ENCODE data around the gene KCNAB2.

KCNAB2 gene

DNA sequence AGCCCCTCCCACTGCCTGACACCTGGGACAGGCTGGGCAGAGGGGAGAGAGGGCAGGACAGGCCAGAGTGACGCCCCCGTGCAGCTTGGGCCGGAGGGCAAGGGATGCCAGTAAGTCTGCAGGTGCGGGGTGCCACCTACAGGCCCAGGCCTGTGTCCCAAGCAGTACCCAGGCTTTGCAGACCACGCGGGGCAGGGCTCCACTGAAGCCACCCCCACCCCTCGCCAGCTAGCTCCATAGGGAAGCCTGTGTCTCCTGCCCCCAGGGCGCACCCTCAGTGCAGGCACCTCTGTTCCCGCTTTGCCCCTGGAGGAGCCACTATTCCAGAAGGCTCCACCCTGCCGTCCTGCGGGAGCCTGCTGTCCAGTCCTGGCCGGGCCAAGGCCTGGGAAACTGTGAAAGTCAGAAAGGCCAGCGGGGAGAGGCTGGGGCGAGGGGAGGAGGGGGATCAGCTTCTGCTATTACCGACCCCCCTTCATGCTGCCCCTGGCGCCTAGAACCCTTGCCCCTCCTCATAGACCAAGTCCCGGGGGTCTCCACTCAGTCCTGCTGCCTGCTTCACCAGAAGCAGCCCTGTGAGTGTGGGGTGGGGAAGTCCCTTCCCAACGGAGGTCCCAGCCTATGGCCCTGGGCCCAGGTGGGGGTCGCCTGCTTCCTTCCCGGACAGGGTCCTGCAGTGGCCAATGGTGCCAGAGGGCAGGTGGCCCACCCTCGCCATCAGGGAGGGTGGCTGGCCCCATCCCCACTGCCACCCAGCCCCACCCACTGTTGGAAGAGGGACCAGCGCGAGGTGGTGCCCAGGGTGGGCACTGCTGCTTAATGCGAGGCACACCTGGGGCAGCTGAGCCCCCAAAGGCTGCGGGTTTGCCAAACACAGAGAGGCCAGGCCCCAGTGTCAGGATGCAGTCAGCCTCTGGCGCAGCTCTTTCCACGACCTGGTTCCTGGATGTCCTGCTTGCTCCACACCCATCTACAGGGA is 54.4 kb downstream of the KCNAB2 start:
- DNase-seq: no peak

DNA sequence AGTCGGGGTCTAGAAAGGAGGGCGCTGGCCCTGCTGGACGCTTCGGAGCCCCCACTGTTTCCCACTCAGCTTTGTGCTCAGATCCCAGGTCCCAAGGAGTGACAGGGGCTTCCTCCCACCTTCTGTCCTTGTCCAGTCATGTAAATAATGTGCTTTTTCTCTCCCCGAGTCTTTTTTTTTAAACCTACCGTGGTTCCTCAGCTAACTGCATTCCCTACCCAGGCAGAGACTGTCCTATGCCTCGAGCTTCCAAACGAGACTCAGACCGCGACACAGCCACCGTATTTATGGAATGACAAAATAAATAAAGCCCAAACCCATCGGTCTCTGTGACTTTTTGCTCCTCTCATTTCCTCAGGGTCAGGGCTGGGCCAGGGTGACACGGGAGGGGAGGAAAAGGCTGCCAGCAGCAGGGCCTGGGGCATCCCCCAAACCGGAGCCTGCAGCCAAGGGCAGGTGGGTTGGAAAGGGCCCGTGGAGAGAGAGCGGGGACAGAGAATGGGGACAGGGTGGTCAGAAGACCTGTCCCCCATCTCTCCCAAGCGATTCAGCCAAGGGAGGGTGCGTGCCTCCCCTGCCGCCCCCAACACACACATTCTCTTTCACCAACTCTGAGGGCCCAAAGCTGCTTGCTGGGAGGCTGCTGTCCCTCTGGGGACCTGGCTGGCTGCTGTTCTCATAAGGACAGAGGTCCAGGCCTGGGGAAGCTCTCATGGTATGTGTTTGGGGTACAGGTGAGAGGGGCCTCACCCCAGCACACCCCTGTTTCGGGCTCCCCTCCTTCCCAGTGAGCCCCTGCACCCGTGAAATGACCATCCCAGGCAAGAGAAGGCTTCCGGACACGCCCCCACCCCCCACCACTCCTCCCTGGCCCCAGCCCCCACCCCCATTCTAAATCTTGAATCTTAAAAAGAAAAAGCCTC is 55.4 kb downstream of the KCNAB2 start:
- DNase-seq: no peak

DNA sequence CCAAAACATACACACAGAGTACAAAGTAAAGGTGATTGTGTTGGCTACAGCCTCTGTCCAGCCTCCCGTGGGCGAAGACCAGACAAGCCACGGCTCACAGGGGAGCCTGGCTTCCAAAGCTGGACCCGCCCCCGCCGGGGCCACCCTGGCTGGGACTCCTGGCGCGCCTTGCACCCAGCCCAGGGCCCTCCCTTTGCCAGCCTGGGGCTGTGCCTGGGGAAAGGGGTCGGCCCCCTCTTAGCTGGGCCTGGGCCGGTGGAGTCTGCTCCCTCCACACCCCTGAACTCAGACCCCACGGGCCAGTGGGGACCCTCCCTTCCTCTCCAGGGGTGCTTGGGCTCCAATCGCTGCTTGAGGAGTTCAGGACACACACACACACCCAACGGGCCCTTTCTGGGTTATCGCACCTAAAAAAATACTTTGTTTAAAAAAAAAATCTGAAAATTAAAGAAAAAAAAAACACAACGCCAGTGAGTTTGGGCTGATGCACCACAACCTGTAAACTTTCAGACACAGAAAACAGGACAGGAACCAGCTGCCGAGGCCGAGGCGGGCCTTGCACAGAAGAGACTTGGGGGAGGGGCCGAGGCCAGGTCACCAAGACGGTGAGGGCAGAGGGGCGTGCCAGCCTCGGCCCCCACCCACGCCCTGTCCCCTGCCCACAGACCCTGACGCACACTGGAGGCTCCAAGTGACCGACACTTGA is 56.3 kb downstream of the KCNAB2 start:
- DNase-seq: no peak

DNA sequence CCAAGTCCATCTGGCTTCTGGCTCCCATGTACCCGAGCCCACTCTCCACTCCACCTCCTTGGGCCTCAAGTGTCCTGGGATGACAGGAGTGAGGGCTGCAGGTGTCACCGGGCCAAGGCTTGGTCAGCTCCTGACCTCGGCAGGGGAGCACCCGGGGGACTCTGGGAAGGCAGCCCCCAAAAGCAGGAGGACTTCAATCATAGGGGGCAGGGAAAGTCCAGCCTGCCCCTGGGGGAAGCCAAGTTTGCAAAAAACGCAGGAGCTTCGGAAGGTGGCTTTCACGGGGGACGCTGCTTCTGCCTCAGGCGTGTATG is 56.8 kb downstream of the KCNAB2 start:
- DNase-seq: no peak

DNA sequence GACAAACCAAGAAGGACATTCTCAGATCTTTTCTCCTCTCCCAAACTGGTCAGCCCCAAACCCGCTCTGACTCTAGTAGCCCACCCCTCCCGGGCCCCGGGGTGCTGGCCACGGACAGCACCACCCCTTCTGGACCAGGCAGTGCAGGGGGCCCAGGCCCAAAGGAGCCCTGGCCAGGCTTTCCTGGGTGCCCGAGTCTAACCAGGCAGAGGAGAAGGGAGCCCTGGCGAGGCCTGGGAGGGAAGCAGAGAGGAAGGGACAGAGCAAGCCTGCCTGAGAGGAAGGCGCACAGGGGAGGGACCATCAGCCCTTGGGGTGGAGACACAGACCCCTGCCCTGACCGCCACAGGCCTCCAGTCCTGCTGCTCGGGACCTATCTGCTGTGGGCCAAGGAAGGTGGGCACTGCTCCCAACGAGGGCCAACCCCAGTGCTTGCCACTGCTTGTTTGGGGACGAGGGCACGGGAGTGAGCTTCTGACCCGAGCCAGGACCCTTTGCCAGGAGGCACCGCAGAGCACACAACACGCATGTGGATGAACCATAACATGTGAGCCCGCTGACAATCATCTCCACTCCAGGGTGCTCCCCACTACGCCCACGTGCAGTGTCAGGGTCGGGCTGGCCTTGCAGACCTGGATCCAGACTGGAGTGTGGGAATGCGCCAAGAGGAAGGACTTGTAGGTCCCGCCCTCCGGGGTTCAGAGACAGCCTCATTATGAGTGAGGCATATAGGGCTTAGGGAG is 57.6 kb downstream of the KCNAB2 start:
- no peak for DNase-seq

DNA sequence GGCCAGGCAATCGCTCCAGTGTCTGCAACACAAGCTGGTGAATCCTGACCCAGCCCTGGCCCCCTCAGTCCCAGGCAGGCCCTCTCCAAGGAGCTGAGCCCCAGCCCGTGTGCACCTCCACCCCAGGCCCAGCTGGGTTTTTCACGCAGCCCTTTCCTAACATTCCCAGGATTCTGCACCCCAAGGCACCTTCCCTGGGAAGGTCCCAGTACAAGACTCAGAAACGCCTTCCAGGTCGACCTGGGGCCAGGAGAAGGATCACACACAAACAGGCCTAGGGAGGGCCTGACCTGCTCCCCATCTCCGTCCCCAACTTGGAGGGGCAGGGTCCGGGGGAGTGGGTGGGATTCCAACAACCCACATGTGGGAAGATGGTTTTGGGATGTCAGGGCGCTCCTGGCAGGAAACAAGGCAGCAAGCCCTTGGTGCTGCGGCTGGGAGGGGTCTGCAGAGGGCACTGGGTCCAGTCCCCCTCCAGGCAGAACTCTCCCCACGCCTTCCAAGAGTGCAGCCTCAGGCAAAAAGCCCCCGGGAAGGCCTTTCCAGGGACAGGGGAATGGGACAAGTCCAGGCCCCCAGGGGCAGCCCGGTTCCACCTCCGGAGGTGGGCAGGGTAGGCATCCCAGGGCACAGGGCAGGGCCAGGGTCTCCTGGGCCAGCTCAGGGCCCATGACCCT is 58.3 kb downstream of the KCNAB2 start:
- no peak for DNase-seq

DNA sequence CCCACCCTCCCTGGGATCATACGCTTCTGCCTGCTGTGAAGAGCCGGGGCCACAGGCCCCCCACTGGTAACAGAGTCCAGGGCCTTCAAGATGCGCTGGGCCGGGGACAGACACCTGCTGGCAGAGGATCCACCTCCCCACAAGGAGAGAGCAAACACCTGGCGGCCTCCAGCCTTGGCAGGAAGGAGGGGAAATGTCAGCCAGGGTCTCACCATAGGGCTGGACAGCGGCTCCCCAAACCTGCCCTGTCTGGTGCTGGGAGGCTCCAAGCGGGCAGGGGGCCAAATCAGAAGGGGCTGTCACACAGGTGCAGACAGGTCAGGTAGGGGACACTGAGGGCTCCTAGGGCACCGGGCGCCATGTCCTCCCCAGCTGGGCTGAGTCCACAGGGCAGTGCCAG is 58.9 kb downstream of the KCNAB2 start:
- no peak for DNase-seq

DNA sequence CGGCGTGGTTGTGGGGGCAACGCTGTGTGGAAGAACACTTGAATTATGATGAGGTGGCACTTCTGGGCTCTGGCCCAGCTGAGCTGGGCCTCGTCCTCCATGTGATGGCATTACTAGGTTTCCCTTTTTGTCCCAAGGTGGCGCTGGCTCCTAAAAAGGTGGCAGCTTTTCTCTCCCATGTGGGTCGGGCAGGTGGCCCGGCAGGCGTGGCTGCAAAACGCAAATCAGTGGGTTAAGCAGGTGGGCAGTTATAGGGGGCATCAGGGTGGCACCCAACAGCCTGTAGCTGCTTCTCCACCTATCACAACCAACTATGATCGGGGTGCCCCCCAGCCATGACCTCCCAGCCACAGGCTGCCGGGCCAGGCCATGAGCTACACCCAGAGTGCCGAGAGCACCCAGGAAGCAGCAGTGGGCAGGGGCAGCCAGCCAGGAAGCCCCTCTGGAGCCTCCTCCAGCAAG is 59.6 kb downstream of the KCNAB2 start:
- DNase-seq: no peak

DNA sequence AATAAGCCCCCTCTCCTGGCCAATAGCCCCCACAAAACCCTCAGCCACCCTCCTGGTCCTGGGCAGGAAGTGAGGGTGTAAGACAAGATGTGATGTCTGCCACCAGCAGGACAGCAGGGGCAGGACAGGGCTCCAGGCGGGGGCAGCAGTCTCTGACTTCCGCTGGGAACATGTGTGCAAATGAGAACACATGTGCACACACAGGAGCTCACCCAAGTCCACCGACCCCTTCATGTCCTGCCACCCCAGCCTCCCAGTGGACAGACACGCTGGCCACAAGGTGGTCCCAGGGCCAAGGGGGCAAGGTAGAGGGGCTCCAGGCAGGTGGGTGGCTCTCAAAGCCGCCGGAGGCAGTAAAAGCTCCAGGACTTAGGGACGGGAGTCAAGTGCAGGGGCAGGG is 60.1 kb downstream of the KCNAB2 start:
- no peak for DNase-seq

DNA sequence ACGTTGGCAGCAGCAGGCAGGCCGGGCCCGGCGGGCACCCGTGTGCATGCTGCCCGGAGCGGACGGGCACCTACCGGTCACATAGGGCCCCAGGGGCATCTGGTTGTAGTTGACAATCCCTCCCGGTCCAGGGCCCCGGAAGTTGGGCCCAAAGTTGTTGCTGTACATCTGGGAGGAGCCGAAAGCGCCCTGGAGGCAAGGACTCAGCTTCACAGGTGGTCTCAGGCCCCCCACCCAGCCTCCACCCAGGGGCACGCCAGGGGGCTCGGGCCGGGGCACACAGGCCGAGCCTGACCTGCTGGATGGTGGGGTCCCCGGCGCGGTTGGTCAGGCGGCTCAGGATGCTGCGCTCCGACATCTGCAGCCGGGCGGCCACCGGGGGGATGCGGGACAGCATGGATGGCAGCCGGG is 60.6 kb downstream of the KCNAB2 start:
- DNase-seq: no peak

DNA sequence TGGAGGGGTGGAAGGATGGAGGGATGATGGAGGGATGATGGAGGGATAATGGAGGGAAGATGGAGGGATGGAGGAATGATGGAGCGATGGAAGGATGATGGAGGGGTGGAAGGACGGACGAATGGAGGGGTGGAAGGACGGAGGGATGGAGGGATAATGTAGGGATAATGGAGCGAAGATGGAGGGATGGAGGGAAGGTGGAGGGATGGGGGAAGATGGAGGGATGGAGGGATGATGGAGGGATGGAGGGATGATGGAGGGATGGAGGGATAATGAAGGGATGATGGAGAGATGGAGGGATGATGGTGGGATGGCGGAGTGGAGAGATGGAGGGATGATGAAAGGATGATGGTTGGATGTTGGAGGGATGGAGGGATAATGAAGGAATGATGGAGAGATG is 61.3 kb downstream of the KCNAB2 start:
- DNase-seq: no peak

DNA sequence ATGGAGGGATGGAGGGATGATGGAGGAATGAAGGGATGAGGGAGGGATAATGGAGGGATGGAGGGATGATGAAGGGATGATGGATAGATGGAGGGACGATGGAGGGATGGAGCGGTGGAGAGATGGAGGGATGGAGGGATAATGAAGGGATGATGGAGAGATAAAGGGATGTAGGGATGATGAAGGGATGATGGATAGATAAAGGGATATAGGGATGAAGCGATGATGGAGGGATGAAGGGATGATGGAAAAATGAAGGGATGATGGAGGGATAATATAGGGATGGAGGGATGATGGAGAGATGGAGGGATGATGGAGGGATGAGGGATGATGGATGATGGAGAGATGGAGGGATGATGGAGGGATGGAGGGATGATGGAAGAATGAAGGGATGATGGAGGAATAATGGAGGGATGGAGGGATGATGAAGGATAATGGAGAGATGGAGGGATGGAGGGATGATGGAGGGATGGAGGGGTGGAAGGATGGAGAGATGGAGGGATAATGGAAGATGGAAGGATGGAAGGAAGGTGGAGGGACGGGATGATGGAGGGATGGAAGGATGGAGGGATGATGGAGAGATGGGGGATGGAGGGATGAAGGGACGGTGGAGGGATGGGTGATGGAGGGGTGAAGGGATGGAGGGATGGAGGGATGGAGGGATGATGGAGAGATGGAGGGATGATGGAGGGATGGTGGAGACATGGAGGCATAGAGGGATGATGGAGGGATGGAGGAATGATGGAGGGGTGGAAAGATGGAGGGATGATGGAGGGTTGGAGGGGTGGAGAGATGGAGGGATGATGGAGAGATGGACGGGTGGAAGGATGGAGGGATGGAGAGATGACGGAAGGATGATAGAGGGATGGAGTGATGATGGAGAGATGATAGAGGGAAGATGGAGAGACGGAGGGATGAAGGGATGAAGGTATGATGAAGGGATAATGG is 62.0 kb downstream of the KCNAB2 start:
- no peak for DNase-seq

DNA sequence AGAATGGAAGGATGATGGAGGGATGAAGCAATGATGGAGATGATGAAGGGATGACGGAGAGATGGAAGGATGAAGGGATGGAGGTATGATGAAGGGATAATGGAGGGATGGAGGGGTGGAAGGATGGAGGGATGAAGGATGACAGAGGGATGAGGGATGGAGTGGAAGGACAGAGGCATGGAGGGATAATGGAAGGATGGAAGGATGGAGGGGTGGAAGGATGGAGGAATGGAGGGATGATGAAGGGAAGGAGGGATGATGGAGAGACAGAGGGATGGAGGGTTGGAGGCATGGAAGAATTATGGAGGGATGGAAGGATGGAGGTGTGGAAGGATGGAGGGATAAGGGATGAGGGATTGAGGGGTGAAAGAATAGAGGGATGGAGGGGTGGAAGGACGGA is 62.8 kb downstream of the KCNAB2 start:
- DNase-seq: no peak

DNA sequence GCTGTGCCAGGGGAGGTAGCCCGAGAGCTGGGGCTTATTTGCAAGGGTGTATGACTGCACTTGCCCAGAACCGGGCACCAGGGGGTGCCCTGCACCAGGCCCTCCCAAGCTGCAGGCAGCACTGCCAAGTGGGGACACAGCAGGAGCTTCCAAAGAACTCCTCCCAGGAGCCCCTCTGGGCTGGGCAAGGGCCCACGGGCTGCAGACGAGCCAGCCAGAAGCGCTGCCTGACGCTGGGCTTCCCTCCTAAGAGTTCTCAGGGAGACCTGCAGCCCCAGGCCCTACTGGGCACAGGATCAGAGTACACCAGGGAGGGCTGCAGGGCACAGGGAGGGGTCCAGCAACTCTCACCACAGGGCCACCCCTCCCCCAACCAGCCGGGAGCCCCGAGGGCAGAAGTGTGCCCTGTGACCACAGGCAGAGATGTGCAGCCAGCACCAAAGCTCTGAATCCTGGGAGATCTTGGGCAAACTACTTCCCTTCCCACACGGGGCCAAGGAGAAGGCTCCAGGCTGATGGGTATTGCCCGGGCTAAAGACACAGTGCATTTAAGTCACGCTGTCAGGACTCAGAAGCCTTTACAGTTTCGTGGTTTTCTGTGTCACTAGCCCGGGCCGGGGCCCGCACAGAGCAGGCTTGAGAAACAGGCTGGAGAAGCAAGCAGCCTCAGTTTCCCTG is 63.4 kb downstream of the KCNAB2 start:
- no peak for DNase-seq

DNA sequence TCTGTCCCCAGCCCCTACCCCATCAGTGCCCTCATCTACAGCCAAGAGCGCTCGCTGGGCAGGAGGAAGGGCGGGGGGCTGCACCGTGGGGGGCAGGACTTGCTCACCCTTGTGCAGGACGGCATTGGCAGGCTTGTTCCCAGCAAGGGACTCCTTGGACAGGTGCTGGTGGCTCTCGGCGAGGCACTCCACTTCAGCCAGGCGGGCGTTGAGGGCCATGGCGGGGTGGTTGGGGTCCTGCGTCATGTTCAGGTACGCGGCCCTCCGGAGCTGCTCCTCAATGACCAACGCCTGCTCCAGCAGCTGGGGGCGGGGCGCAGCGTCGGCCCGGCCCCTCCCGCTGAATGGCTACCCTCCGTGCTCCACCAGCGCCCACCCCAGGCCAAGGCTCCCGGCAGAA is 64.0 kb downstream of the KCNAB2 start:
- DNase-seq: no peak

DNA sequence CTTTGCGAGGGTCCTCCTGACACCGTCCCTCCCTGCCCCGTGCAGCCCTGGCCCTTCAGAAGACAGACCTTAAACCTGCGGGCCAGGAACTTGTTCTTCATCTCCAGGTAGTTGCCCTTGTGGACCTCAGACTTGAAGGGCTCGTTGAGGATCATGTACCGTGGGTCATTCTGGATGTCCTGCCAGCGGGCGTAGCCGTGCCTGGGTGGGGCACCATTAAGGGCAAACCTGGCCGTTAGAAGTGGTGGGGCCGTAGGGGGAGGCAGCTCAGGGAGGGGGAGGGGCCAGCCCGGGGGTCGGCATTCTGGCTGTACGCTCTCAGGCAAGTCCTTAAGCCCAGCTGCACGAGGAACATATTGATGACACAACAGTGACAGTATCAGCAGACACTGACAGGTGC is 64.6 kb downstream of the KCNAB2 start:
- DNase-seq: no peak

DNA sequence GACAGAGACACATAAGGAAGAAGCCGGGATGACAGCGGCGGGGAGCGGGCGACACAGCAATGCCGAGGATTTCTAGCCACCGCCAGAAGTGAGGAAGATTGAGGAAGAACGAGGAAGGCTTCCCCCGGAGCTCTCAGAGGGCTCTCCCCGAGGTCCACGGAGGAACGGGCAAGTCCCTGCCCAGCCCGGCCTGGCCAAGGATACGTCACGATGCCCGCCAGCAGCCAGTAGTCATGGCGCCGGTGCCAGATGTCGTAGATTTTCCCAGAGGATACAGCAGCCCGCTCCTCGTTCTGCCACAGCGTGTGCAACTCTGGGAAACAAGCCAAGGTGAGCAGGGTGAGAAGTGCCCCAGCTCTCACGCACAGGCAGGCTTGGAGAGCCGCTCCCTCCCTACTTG is 65.9 kb downstream of the KCNAB2 start:
- no peak for DNase-seq

DNA sequence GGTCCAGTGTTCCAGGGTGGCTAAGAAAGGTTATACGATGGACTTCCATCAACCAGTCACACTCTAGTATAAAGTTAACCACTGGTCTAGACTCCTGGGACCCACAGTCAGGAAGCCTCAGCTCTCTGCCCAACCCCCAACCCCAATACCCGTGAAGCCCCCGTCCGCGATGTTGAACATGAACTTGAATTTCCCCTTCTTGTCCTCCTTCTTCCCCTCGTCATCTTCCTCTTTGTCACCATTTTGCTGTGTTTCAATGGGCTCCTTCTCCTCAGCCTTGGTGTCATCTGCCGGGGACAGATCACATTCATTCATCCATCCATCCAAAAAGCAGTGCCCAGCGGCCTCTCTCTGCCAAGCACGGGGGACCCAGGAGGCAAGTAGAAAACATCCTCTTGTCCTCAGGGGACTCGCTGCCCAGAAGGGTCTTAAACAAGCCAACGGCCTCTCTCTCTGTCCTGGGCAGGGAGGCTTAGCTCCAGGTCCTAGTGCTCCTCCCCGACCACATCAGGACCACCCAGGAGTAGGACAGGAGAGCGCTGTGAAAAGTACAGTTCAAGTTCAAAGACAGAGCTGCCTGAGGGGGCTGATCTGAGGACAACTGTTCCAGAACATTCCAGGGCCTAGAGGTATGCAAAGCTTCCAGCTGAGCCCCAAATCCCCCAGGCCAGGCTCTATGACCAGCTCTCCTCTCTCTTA is 66.5 kb downstream of the KCNAB2 start:
- no peak for DNase-seq

DNA sequence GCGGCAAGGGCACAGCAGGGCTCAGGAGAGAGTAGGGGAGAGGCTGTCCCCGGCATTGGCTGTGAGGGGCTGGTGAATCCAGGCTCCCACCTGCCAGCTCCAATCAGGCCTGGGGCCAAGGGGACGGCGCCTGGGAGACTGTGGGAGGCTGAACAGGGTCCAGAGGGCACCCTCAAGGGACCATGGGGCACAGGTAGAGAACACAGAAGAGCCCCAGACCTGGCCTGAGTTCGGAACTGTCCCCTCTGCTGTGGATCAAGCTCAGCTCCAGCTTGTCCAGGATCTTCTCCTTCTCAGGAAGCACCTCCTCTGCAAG is 67.0 kb downstream of the KCNAB2 start:
- no peak for DNase-seq

DNA sequence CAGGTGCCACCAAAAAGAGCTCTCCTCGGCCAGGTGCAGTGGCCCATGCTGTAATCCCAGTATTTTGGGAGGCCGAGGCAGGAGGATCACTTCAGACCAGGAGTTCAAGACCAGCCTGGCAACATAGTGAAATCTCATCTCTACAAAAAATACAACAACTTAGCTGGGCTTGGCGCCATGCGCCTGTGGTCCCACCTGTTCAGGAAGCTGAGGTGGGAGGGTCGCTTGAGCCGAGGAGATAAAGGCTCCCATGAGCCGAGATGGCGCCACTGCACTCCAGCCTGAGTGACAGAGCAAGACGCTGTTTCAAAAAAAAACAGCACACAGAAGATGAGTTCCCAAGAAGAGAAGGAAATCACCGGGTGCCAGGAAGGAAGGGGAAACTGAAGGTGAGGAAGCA is 67.4 kb downstream of the KCNAB2 start:
- no peak for DNase-seq

All from activated gamma-delta T cell treated with Interleukin-2 at 50 U/mL for 16 hours (primary cell).